H1 (cell line): Measurements from ENCODE around the gene MOCS1. TPM values are rescaled to one million over a fixed set of nuclear protein-coding genes. Genes with fewer than 3 reads are reported as not detected.

Source experiments
- CTCF ChIA-PET: fragments of 300-600 bp; sonication (Branson Sonifier 250); formaldehyde crosslinking; loops from one replicate; lab custom pipeline; 2021; ENCODE audit not compliant: partially characterized antibody; lab: Charles Lee
- POLR2A ChIA-PET: fragments of 300-600 bp; sonication (Branson Sonifier 250); formaldehyde crosslinking; loops from one replicate; lab custom pipeline; 2021; ENCODE audit warnings: inconsistent platforms; ENCODE audit not compliant: partially characterized antibody; lab: Charles Lee
- DNase-seq, 2 experiments: peaks; one replicate each; pipeline versions ENCODE4 v3.0.0 to v3.0.0-alpha.2; 2010 to 2022; ENCODE audit warnings: low spot score in 2 of 2, low read depth in 1 of 2, mixed read lengths in 1 of 2
- FAIRE-seq: peaks from 2 replicates; lab custom pipeline; 2011; peaks lifted over from hg19 to GRCh38; lab: Jason Lieb, UNC
- H2AFZ ChIP-seq: 2 replicates; pipeline ENCODE4 v1.8.1; 2012; ENCODE audit warnings: low read length, inconsistent platforms
- H2AK5ac ChIP-seq: 2 replicates; pipeline ENCODE4 v1.6.1; 2013; ENCODE audit warnings: low read depth, low read length
- H2BK120ac ChIP-seq: replicated peaks from 2 replicates; pipeline ENCODE3; 2013; ENCODE audit warnings: low read depth, low read length, inconsistent platforms
- H2BK12ac ChIP-seq: 2 replicates; pipeline ENCODE4 v1.6.1; 2013; ENCODE audit warnings: low read depth, low read length
- H2BK15ac ChIP-seq: 2 replicates; pipeline ENCODE4 v1.6.1; 2013; ENCODE audit warnings: low read length
- H2BK20ac ChIP-seq: 2 replicates; pipeline ENCODE4 v1.6.1; 2013; ENCODE audit warnings: low read length
- H2BK5ac ChIP-seq: 2 replicates; pipeline ENCODE4 v1.6.1; 2013; ENCODE audit warnings: low read depth, low read length
- H3K14ac ChIP-seq: 2 replicates; pipeline ENCODE4 v1.6.1; 2013; ENCODE audit warnings: inconsistent platforms; ENCODE audit not compliant: insufficient read length
- H3K18ac ChIP-seq: 2 replicates; pipeline ENCODE4 v1.6.1; 2013; ENCODE audit warnings: low read length; ENCODE audit errors: extremely low read depth
- H3K23ac ChIP-seq: 2 replicates; pipeline ENCODE4 v1.6.1; 2013; ENCODE audit warnings: inconsistent platforms; ENCODE audit not compliant: insufficient read length
- H3K23me2 ChIP-seq: 2 replicates; pipeline ENCODE4 v1.6.1; 2013; ENCODE audit warnings: low read depth, low read length
- H3K27ac ChIP-seq: 2 replicates; pipeline ENCODE4 v1.6.1; 2011; ENCODE audit warnings: low read depth, low read length, inconsistent platforms
- H3K27me3 ChIP-seq, 4 experiments: replicated peaks in 1 of 4; 1 replicate in 1 of 4; 2 replicates in 3 of 4; pipeline versions ENCODE4 v1.6.1 to v1.8.1; 2011 to 2013; ENCODE audit warnings: low read length in 3 of 4, mild to moderate bottlenecking in 3 of 4, inconsistent platforms in 2 of 4, mixed read lengths in 2 of 4, moderate library complexity in 1 of 4; ENCODE audit not compliant: control insufficient read depth in 3 of 4, insufficient read depth in 3 of 4; ENCODE audit errors: extremely low read depth in 1 of 4
- H3K36me3 ChIP-seq, 4 experiments: 2 replicates each; pipeline versions ENCODE4 v1.6.1 to v1.8.1; 2011 to 2013; ENCODE audit warnings: mild to moderate bottlenecking in 4 of 4, low read length in 3 of 4, moderate library complexity in 2 of 4, control low read depth in 1 of 4, inconsistent platforms in 1 of 4; ENCODE audit not compliant: insufficient read depth in 4 of 4, control insufficient read depth in 2 of 4
- H3K4ac ChIP-seq: replicated peaks from 2 replicates; pipeline ENCODE3; 2013; ENCODE audit warnings: low read length, low read depth, mixed read lengths, inconsistent platforms; ENCODE audit not compliant: insufficient read length
- H3K4me1 ChIP-seq, 4 experiments: replicated peaks in 1 of 4; 1 replicate in 1 of 4; 2 replicates in 3 of 4; pipeline versions ENCODE4 v1.6.1 to v1.8.1; 2011 to 2013; ENCODE audit warnings: low read length in 3 of 4, inconsistent platforms in 2 of 4, mixed read lengths in 1 of 4; ENCODE audit not compliant: insufficient read depth in 4 of 4, control insufficient read depth in 3 of 4
- H3K4me2 ChIP-seq, 2 experiments: 2 replicates each; pipeline versions ENCODE4 v1.6.1 to v1.8.1; 2011 to 2013; ENCODE audit warnings: low read depth in 2 of 2, low read length in 2 of 2, control low read depth in 1 of 2, inconsistent platforms in 1 of 2, mild to moderate bottlenecking in 1 of 2; ENCODE audit not compliant: insufficient read depth in 1 of 2
- H3K4me3 ChIP-seq, 4 experiments: fragments of 200-600, 300-600 bp in 1 of 4; sonication (generic), shearing (Covaris generic), sonication (Bioruptor Twin) in 1 of 4; 2 replicates each; pipeline versions ENCODE4 v1.5.1 to v1.8.1; 2011 to 2016; ENCODE audit warnings: low read length in 4 of 4, low read depth in 3 of 4, control low read depth in 2 of 4, inconsistent platforms in 2 of 4, mild to moderate bottlenecking in 2 of 4, mixed read lengths in 1 of 4, moderate library complexity in 1 of 4; ENCODE audit not compliant: insufficient read depth in 2 of 4; ENCODE audit errors: extremely low read depth in 1 of 4
- H3K56ac ChIP-seq: replicated peaks from 2 replicates; pipeline ENCODE3; 2013; ENCODE audit warnings: low read depth, mild to moderate bottlenecking, mixed read lengths, low read length, inconsistent platforms; ENCODE audit not compliant: insufficient read length
- H3K79me1 ChIP-seq: 2 replicates; pipeline ENCODE4 v1.6.1; 2013; ENCODE audit warnings: low read depth, low read length, control low read depth
- H3K79me2 ChIP-seq, 2 experiments: 2 replicates each; pipeline versions ENCODE4 v1.6.1 to v1.8.1; 2012 to 2013; ENCODE audit warnings: low read length in 2 of 2, mild to moderate bottlenecking in 2 of 2, inconsistent platforms in 1 of 2; ENCODE audit not compliant: insufficient read depth in 2 of 2, control insufficient read depth in 1 of 2
- H3K9ac ChIP-seq, 4 experiments: replicated peaks in 1 of 4; 1 replicate in 1 of 4; 2 replicates in 3 of 4; pipeline versions ENCODE4 v1.6.1 to v1.8.1; 2011 to 2013; ENCODE audit warnings: low read depth in 3 of 4, low read length in 3 of 4, control low read depth in 2 of 4, mild to moderate bottlenecking in 2 of 4, moderate library complexity in 2 of 4, inconsistent platforms in 1 of 4; ENCODE audit errors: extremely low read depth in 1 of 4
- H3K9me3 ChIP-seq, 2 experiments: 2 replicates each; pipeline versions ENCODE4 v1.6.1 to v1.8.1; 2012 to 2013; ENCODE audit warnings: mild to moderate bottlenecking in 2 of 2, moderate library complexity in 2 of 2, control low read depth in 1 of 2, inconsistent platforms in 1 of 2, low read depth in 1 of 2, low read length in 1 of 2, mixed read lengths in 1 of 2; ENCODE audit not compliant: insufficient read depth in 2 of 2
- H4K20me1 ChIP-seq, 2 experiments: replicated peaks in 1 of 2; 2 replicates each; pipeline versions ENCODE3 to v1.8.1; 2011 to 2013; ENCODE audit warnings: inconsistent platforms in 2 of 2, low read length in 2 of 2, mild to moderate bottlenecking in 1 of 2; ENCODE audit not compliant: insufficient read depth in 2 of 2, control insufficient read depth in 1 of 2
- H4K5ac ChIP-seq: 2 replicates; pipeline ENCODE4 v1.6.1; 2013; ENCODE audit warnings: low read length, low read depth, mixed read lengths, inconsistent platforms; ENCODE audit not compliant: insufficient read length
- H4K8ac ChIP-seq: 2 replicates; pipeline ENCODE4 v1.8.0; 2013; ENCODE audit warnings: mild to moderate bottlenecking, moderate library complexity, low read length, inconsistent platforms; ENCODE audit not compliant: insufficient read depth; ENCODE audit errors: extremely low read depth
- H4K91ac ChIP-seq: replicated peaks from 2 replicates; pipeline ENCODE3; 2013; ENCODE audit warnings: low read length, mixed read lengths, inconsistent platforms; ENCODE audit not compliant: insufficient read length
- EGR1 ChIP-seq: IDR thresholded peaks from 2 replicates; pipeline ENCODE4 v1.6.1; 2011; ENCODE audit warnings: low read depth, low read length, borderline replicate concordance
- SAP30 ChIP-seq: fragments of 300-600 bp; sonication (generic); IDR thresholded peaks from 2 replicates; pipeline ENCODE4 v1.7.1; 2012; ENCODE audit warnings: low read length, moderate library complexity, mild to moderate bottlenecking, inconsistent platforms; ENCODE audit not compliant: insufficient read depth, insufficient replicate concordance
- SUZ12 ChIP-seq: fragments of 200-600 bp; sonication (generic); IDR thresholded peaks from 2 replicates; pipeline ENCODE4 v1.6.1; 2012; ENCODE audit warnings: mild to moderate bottlenecking, inconsistent platforms, low read length, moderate library complexity, mixed read lengths
- WGBS, 2 experiments: shearing (Covaris generic) in 1 of 2; methylation state at CpG; one replicate each; pipeline versions ENCODE4 v1.1.6 to v1.1.7; 2013 to 2015; ENCODE audit warnings: low lambda C conversion rate in 2 of 2, mixed read lengths in 2 of 2, inconsistent platforms in 1 of 2, low coverage in 1 of 2, missing lambda C conversion rate in 1 of 2; ENCODE audit not compliant: insufficient replicate concordance in 2 of 2, insufficient coverage in 1 of 2, insufficient read length in 1 of 2; ENCODE audit errors: extremely low coverage in 1 of 2, missing lambda C conversion rate in 1 of 2; 5-methylcytosine and 5-hydroxymethylcytosine counted together
- polyA plus RNA-seq, 7 experiments: library from polyadenylated mRNA; depleted of rRNA in 3 of 7; stranded (reverse) in 5 of 7; unstranded in 2 of 7; fragments of >200 nt in 5 of 7; fragments of 200-250 nt in 2 of 7; gene quantifications; 1 replicate in 5 of 7; 2 replicates in 1 of 7; 4 replicates in 1 of 7; pipeline versions ENCODE4 v1.2.1 to v1.2.3, GENCODE V29; 2011 to 2013; ENCODE audit warnings: missing spikeins in 2 of 7, mixed read lengths in 2 of 7
- total RNA-seq: library from RNA; stranded (reverse); fragmentation: NEBNext Ultra II Directional; extraction: Animal tissue kit (Norgen Biotek cat#: 25700); gene quantifications from 2 replicates; pipeline ENCODE4 v1.2.1, GENCODE V29; 2021
- TF ChIP-seq, protein P1 (sequence below): IDR thresholded peaks from 2 replicates; pipeline ENCODE4 v1.6.1; 2011; ENCODE audit warnings: low read depth, mild to moderate bottlenecking, low read length; ENCODE audit not compliant: insufficient read depth

MOCS1 gene
- total and polyA plus RNA-seq, 2 of the 8 experiments (the other 6 are each of a cell fraction or from before 2014, with no cell fraction given): 13.4 to 19.7 TPM

DNA sequence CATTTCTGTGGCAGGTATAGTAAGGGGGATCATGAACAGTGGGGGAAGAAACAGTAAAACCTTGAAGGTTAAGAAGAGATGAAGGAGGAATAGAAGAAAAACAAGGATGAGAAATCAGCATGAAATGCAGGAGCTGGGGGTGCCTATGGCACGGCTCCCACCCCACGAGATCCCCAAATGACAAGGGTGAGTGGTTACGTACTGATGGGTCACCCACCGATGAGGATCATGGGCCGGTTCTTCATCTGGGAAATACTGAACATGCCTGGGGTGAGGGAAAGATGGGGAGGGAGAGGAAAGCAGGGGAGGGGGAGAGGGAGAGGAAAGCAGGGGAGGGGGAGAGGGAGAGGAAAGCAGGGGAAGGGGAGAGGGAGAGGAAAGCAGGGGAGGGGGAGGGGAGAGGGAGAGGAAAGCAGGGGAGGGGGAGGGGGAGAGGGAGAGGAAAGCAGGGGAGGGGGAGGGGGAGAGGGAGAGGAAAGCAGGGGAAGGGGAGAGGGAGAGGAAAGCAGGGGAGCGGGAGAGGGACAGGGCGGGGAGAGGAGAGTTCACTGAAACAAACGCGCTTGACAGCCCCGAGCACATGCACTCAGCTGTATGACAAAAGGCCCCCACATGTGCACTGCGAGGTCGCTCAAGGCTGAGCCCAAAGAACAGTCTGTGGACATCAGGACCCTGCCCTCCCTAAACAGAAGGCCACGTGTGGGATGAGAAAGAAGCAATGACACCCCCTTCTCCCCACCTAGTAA, 25.3 kb downstream of the MOCS1 start:
- Histone ChIP-seq H4K91ac (no peak overlapping the region), H3K4me1 (peaks cover 0 to 2% (median 0%) of the 10 kb centered on the region in 4 experiments; a peak in 1 of 7 replicates), H4K8ac (peak overlapping the region; percentile 45; the same call in 1 of the 2 replicates), H4K20me1 (no peaks in the 10 kb centered on the region), H2BK120ac (no peak overlapping the region), H3K14ac (no peak overlapping the region), H2BK20ac (no peak overlapping the region), H3K18ac (no peak overlapping the region), H3K27ac (no peak overlapping the region), H3K27me3 (no peaks in the 10 kb centered on the region), H3K56ac (no peak overlapping the region), H2BK5ac (no peak overlapping the region), H3K4me3 (no peak overlapping the region), H3K4me2 (no peak overlapping the region), H3K23me2 (no peaks in the 10 kb centered on the region), H3K9ac (no peak overlapping the region), H2BK12ac (no peak overlapping the region), H3K4ac (no peak overlapping the region), H3K79me1 (no peaks in the 10 kb centered on the region), H3K23ac (no peak overlapping the region), H2AFZ (no peak overlapping the region), H3K9me3 (no peaks in the 10 kb centered on the region), H2BK15ac (no peak overlapping the region), H4K5ac (no peak overlapping the region), H2AK5ac (no peak overlapping the region), H3K79me2 (no peaks in the 10 kb centered on the region), H3K36me3 (peaks cover 0 to 7% (median 4%) of the 10 kb centered on the region in 4 experiments; a peak in 5 of 8 replicates)
- CTCF ChIA-PET: interaction anchor here (1.1 to 1.2 kb wide), 3 partner anchors 41 to 551 kb away, joined by 3 to 5 read pairs (median 4); no protein-coding TSS in a partner anchor
- DNase-seq: no peak
- POLR2A ChIA-PET: interaction anchor here (2.0 kb wide), 1 partner anchor 13 kb away, joined by 4 read pairs; no protein-coding TSS in a partner anchor
- no peak for FAIRE-seq
- WGBS, 2 experiments: 90% methylated on average over 8 of the region's 13 CpGs; no CpG with 5 or more reads in 1 of the 2 experiments
- TF ChIP-seq, protein P1, sequence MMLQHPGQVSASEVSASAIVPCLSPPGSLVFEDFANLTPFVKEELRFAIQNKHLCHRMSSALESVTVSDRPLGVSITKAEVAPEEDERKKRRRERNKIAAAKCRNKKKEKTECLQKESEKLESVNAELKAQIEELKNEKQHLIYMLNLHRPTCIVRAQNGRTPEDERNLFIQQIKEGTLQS: no peak
- TF ChIP-seq EGR1 (no peak), SUZ12 (no peak), SAP30 (no peak)
